Hematopoietic multipotent progenitor cell treated with erythropoietin and hydrocortisone succinate and interleukin-3 and kit ligand, for 6 days (in vitro differentiated cells): ENCODE data around the gene LRRK1.

Experiments used
- DNase-seq: peaks from one replicate; pipeline ENCODE4 v3.0.0-alpha.2; 2015

Gene LRRK1

DNA sequence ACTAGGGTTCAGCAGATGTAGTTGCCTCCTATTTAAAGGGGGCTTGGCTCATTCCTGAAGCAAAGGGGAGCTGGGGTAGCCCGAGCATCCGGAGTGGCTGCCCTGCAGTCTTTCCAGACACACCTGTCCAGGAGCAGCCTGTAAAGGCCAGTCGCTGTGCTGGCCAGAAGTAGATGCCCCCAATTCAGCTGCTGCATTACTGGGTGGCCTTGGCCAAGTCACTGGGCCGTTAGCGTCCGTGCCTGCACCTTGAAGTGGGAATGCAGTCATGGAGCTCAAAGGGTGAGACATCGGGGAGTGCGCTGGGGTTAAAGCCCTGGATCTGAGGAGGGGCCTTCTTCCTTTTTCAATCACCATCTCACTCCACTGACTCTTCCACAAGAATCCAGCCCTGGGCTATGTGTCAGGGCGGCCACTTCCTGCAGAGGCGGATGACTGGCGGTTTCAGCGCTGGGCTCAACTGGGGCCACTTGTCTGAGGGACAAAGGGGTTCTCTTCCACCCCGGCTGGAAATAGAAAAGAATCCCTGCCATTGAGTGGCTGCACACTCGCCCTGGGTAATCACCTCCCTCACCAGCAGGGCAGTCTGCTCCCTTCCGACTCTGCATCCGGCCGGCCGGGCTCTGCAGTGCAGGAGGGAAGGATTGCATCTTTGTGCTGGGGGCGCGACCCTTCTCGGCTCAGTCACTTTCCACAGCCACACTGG lies 27.7 kb upstream of the LRRK1 start:
- no peak for DNase-seq

- no peak for DNase-seq
Measured at GRCh38 chr15:100892013-100892355, 27.2 kb upstream of the LRRK1 start.

DNA sequence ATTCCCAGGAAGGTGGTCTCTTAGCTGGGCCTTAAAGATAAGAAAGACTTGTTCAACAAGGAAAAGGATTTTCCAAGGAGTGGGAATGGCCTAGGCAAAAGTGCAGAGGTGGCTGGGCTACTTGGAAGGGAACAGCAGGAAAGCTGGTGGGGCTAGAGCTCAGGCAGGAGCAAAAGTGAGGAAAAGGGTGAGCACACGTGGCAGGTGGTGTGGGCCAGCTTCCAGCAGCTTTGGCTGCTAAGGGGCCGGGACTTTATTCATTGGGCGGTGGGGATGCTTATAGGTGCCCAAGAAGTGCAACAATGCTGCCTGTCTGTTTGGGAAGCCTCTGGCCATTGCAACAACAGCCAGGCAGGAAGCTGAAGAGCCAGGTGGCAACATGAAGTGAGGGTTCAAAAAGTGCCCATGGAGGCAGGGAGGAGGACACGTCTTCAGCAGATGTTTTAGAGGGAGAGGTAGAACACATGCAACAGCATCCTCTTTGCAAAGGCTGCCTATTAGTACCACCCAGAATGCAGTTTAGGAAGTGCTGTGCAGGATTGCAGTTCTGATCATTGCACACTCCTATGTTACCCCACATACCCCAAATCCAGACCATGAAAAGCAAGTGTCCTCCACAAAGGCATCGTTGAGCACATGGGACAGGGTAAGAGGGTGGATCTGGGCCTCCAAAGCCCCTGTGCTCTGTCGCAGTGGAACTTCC lies 25.7 kb upstream of the LRRK1 start:
- DNase-seq, result no peak

- DNase-seq, result no peak
Measured at GRCh38 chr15:100893964-100894295, 25.2 kb upstream of the LRRK1 start.

DNA sequence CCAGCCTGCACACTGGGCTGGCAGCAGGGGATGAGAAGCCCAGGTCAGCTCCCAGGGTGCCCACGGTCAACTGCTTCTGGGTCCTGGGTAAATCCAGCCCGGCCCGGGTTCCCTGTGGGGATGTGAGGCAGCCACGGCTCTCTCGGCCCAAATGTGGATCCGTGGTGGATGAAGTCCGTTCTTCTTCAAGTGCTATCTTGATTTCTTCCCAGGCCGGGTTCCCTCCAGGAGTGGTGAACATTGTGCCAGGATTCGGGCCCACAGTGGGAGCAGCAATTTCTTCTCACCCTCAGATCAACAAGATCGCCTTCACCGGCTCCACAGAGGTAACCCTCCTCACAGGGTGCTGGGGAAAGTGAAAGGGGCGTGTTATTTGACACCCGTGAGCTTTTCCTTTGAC lies 23.4 kb upstream of the LRRK1 start:
- no peak for DNase-seq

DNA sequence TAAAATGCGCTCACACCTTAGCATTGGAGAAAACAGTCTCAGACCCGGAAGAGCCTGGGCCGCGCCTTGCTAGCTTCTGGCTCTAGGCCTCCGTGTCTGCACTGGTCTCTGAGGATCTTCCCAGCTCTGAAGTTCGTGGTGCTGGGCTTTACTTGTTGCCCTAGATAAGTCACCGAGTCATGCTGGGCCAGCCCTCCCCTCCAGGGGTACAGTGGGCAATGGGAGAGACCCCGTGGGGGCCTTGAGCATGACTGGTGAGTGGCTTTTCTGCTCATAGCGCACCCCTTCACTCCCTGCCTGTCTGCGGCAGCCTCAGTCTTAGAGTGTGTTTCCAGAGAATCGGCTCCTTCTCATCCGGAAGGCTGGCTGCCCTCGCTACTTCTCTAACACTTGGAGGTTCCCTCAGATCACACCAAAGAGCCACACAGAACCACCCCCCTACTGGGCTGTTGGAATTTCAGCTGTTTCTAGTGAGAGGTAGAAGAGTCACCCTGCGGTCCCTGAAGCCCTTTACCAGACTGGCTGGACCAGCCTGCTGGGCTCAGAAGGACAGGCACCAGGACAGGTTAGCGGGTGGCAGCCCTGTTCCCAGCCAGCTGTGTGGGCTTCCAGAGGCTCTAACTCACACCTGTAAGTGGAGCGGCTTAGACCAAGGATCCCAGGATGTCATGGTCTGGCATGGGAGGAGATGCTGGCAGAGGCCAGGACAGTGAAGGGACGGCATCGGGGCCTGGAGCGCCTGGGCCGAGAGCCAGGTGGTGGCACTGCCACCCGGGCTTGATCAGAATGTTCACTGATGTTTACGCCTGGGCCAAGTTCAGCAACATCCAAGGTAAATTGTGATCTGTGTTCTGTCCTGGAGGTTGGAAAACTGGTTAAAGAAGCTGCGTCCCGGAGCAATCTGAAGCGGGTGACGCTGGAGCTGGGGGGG lies 21.7 kb upstream of the LRRK1 start:
- no peak for DNase-seq

GRCh38 chr15:100898152-100898490 lies 21.0 kb upstream of the LRRK1 start:
- DNase-seq, result no peak

DNA sequence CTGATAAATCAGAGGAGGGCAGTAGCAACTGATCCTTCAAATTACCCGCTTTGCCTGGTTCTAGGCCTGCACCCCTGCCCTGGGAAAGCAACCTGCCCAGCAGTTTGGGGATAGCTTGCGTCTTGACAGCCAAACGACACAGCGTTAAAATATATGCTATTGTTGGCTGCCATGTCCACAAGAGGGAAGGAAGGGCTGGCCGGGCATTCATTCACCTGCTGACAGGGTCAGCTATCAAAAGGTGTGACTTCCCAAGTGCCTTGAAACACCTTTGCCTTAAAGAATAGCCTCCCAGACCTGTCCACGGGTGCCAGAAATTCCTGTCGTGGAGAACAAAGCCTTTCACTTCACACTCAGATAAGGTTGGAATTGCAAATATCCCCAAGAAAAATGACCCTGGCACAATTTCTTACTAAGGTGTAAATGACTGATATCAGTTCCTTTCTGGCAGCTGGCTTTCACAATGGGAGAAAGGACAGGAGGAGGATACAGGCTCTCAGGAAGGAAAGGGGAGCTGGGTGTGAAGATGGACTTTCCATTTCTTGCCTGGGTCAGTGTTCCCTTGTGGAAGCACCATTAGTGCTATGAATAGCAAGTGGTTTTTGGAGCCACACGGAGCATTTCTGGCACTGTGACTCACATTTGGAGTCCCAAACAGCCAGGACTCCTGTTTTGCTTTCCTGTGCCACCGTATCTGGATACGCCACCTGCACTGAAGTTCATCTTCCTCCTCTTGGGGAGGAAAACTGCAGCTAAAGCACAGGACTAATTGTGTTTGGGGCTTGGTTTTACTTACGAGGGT lies 20.3 kb upstream of the LRRK1 start:
- DNase-seq, result no peak

- DNase-seq, result no peak
Measured at GRCh38 chr15:100899601-100900000, 19.6 kb upstream of the LRRK1 start.

DNA sequence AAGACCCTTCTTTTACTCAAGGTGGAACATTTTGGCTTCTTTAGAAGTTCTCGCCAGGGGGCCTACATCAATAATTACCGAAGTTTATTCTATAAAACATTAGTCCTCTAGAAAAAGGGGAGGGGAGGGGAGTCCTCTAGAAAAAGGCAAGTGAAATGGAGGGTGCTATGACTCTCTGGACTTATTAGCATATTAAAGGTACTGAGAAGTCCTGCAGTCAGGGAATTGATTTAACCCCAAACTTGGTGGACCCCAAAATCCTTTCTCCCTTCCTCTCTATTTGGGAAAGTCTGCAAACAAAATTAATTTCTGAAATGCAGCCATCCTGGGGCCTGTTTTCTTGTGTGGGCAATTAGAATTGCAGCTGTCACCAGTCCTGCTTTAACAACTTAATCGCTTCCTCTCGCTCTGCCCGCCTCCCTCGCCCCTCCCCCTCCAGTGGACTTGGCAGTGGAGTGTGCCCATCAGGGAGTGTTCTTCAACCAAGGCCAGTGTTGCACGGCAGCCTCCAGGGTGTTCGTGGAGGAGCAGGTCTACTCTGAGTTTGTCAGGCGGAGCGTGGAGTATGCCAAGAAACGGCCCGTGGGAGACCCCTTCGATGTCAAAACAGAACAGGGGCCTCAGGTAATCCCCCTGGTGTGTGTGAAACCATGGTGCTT lies 18.9 kb upstream of the LRRK1 start:
- no peak for DNase-seq

DNA sequence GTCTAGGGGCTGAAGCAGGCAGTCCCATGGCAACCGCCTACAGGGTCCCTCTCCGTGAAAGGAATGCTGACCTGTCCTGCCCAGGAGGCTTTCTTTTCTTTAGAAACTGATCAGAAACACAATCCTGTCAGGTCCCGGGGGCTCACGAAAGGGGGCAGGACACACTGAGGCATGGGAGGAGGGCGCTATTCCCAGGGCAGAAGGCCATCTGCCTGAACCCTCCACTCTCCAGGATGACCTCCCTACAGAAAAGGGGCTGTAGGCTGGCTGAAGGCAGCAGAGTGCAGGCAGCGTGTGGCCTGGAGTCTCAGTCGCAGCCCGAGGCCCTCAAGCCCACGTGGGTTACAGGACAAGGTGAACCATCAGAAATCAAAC lies 18.4 kb upstream of the LRRK1 start:
- DNase-seq, result no peak

- no peak for DNase-seq
Measured at GRCh38 chr15:100901296-100901695, 17.9 kb upstream of the LRRK1 start.

- no peak for DNase-seq
Measured at GRCh38 chr15:100901702-100902435, 17.3 kb upstream of the LRRK1 start.

GRCh38 chr15:100902436-100903167 lies 16.6 kb upstream of the LRRK1 start:
- DNase-seq, result peak; percentile 19

DNA sequence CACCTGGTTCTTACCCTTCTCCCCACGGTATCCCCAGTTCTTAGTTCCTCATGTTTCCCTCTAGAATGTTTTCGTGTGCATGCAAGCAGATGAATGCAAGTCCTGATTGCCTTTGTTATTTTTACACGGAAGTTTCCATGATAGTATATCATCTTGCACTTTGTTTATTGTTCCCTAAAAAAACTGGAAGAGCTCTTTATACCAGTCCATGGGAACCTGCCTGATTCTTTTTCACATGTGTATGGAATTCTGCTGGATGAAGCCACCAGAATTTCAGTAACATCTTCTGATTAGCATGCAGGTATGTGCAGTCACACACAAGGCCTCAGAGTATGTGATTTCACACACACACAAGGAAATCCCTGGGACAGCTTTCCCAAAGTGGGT lies 16.0 kb upstream of the LRRK1 start:
- no peak for DNase-seq

GRCh38 chr15:100905850-100906249 lies 13.3 kb upstream of the LRRK1 start:
- DNase-seq, result no peak

DNA sequence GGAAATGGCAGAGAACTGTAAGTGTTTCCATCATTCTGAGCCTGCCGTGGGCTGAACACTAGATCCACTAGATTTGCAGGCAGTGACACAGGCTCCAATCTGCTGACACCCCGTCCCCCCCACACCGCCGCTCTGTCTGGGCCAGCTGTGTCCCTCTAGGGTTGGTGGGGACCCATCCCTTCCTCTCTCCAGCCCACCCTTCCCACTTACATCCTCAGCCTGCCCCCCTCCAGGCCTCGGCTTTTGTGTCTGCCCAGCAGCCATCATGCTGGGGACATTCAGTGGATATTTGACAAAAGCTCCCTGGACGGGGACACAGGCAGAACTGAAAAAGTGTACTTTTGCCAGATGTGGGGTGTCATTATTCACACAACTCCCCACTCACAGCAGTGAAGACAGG lies 10.7 kb upstream of the LRRK1 start:
- DNase-seq, result no peak

DNA sequence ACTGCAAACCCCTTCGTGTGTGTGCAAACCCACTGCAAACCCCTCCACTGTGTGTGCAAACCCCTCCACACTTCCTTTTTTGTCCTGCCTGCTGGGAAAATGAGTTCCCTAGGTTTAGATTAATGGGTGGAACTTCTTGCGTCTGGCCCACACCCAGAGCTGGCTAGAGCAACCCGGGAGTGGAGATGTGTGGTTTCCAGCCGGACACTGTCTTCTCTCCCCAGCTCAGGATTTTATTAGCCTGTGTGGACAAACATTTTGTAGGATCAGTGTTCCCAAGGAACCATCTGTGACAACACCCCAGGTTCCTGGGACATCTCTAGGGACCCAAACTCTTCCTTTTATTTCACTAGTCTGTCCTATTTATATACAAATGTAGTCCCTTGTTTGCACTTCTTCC lies 9.6 kb upstream of the LRRK1 start:
- DNase-seq, result no peak

GRCh38 chr15:100909989-100910955 lies 8.9 kb upstream of the LRRK1 start:
- no peak for DNase-seq

DNA sequence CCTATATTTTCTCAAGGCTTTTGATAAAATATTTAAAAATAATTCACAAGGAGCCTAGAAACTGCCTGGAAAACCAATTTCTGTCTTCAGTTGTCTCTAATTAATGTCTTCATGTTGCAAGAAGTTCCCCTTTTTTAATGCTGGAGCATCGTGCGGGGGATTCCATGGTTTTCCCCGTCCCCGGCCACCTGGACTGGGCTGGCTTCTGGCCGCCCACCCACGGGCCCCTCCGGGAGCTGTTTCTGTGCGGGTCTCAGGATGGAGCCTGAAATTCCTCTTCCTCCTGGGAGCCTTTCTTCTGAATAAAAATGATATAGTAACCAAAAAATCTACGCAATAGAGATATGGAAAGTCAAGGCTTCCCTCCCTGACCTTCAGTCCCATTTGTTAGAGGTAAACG lies 8.1 kb upstream of the LRRK1 start:
- DNase-seq, result no peak
